ENCODE measurements around the gene HDAC7.

The HDAC7 gene

GRCh38 chr12:47795121-47795813 lies 24.4 kb downstream of the HDAC7 start:
- FAIRE-seq, result no peak

GRCh38 chr12:47794679-47795078 lies 25.0 kb downstream of the HDAC7 start:
- FAIRE-seq, result no peak
- no peak for DNase-seq (ENCODE audit: low spot score)

More at GRCh38 chr12:47795121-47795813, 24.4 kb downstream of the HDAC7 start:
- no peak for DNase-seq (ENCODE audit: low spot score)

GRCh38 chr12:47793015-47793681 lies 26.6 kb downstream of the HDAC7 start:
- FAIRE-seq (no peak), DNase-seq (ENCODE audit: low spot score) (no peak)

GRCh38 chr12:47791874-47792273 lies 27.8 kb downstream of the HDAC7 start:
- DNase-seq (ENCODE audit: low spot score), result no peak
- FAIRE-seq, result no peak

GRCh38 chr12:47791351-47791746 lies 28.4 kb downstream of the HDAC7 start:
- no peak for DNase-seq (ENCODE audit: low spot score)
- no peak for FAIRE-seq

GRCh38 chr12:47790676-47791350 lies 28.9 kb downstream of the HDAC7 start:
- FAIRE-seq (no peak), DNase-seq (ENCODE audit: low spot score) (no peak)

- no peak for FAIRE-seq
- no peak for DNase-seq (ENCODE audit: low spot score)
These were observed 29.8 kb downstream of the HDAC7 start for GRCh38 chr12:47789712-47790489.

GRCh38 chr12:47789141-47789540 lies 30.6 kb downstream of the HDAC7 start:
- DNase-seq (ENCODE audit: low spot score) (no peak), FAIRE-seq (no peak)

- no peak for FAIRE-seq
- no peak for DNase-seq (ENCODE audit: low spot score)
These were observed 31.9 kb downstream of the HDAC7 start for GRCh38 chr12:47787596-47788319.

- FAIRE-seq, result no peak
- DNase-seq (ENCODE audit: low spot score), result no peak
These were observed 32.9 kb downstream of the HDAC7 start for GRCh38 chr12:47786662-47787280.

GRCh38 chr12:47785887-47786661 lies 33.6 kb downstream of the HDAC7 start:
- FAIRE-seq (no peak), DNase-seq (ENCODE audit: low spot score) (no peak)

GRCh38 chr12:47785036-47785886 lies 34.4 kb downstream of the HDAC7 start:
- DNase-seq (ENCODE audit: low spot score), result no peak
- FAIRE-seq, result no peak

GRCh38 chr12:47783821-47784819 lies 35.6 kb downstream of the HDAC7 start:
- FAIRE-seq (no peak), DNase-seq (ENCODE audit: low spot score) (no peak)

- DNase-seq (ENCODE audit: low spot score) (no peak), FAIRE-seq (no peak)
These were observed 36.5 kb downstream of the HDAC7 start for GRCh38 chr12:47783024-47783755.

- FAIRE-seq, result no peak
- DNase-seq (ENCODE audit: low spot score), result no peak
These were observed 37.3 kb downstream of the HDAC7 start for GRCh38 chr12:47782372-47782770.

GRCh38 chr12:47781479-47782371 lies 38.0 kb downstream of the HDAC7 start:
- FAIRE-seq (no peak), DNase-seq (ENCODE audit: low spot score) (no peak)

Measured in RCC 7860 (cell line).